SK-N-MC (cell line): ENCODE measurements around the gene OTOF.

Experiments used
- EZH2 ChIP-seq: fragments of 200-600 bp; sonication (generic); IDR thresholded peaks from one replicate; pipeline ENCODE4 v1.6.1; 2017; ENCODE audit warnings: antibody characterized with exemption
- POLR2AphosphoS5 ChIP-seq: IDR thresholded peaks from 2 replicates; pipeline ENCODE4 v1.6.1; 2012; ENCODE audit warnings: mild to moderate bottlenecking, low read depth, low read length, borderline replicate concordance

- no peak for TF ChIP-seq EZH2
- TF ChIP-seq POLR2AphosphoS5: no peak
These were observed 37.8 kb upstream of the OTOF start for GRCh38 chr2:26515771-26516170.
